Heart right ventricle (tissue), 16 donors: ENCODE measurements around the gene MEF2D. TPM values are rescaled to one million over a fixed set of nuclear protein-coding genes. Genes with fewer than 3 reads are reported as not detected.

Experiments
- ATAC-seq, 8 donors: fragments of 200-7000 bp; cut with Tn5 transposase; one replicate each; pipeline ENCODE4 v1.9.1; 2020; ENCODE audit warnings: mild to moderate bottlenecking in 8 of 8, moderate library complexity in 8 of 8, moderate number of reproducible peaks in 1 of 8
- DNase-seq, 2 donors: peaks; one replicate each; pipeline ENCODE4 v3.0.0-alpha.2; 2020
- H3K27ac ChIP-seq, 10 donors: fragments of 200-600 bp; sonication (generic) in 2 of 10; one replicate each; pipeline versions ENCODE4 v1.5.0 to v1.8.0; 2020 to 2022; ENCODE audit warnings: mild to moderate bottlenecking in 3 of 10
- H3K27me3 ChIP-seq, 7 donors: fragments of 200-600 bp; one replicate each; pipeline ENCODE4 v1.8.0; 2021 to 2022; ENCODE audit warnings: mild to moderate bottlenecking in 2 of 7
- H3K36me3 ChIP-seq, 9 donors: fragments of 200-600 bp; sonication (generic) in 1 of 9; one replicate each; pipeline versions ENCODE4 v1.5.0 to v1.8.0; 2020 to 2022; ENCODE audit warnings: mild to moderate bottlenecking in 2 of 9
- H3K4me1 ChIP-seq, 9 donors: fragments of 200-600 bp; sonication (generic) in 1 of 9; one replicate each; pipeline versions ENCODE4 v1.5.0 to v1.8.0; 2020 to 2022; ENCODE audit warnings: mild to moderate bottlenecking in 4 of 9
- H3K4me3 ChIP-seq, 10 donors: fragments of 200-600 bp; sonication (generic) in 2 of 10; one replicate each; pipeline versions ENCODE4 v1.5.0 to v1.8.0; 2020 to 2022; ENCODE audit warnings: mild to moderate bottlenecking in 7 of 10, moderate library complexity in 2 of 10
- H3K9me3 ChIP-seq, 11 donors: fragments of 200-600 bp in 10 of 11; sonication (generic) in 2 of 11; one replicate each; pipeline versions ENCODE4 v1.5.0 to v1.8.0; 2013 to 2022; ENCODE audit warnings: mild to moderate bottlenecking in 2 of 11, control low read depth in 1 of 11, moderate library complexity in 1 of 11
- CTCF ChIP-seq, 9 donors: fragments of 200-600 bp; sonication (generic) in 2 of 9; IDR thresholded peaks; one replicate each; pipeline versions ENCODE4 v1.5.0 to v1.8.0; 2021 to 2022; ENCODE audit warnings: antibody characterized with exemption in 9 of 9, mild to moderate bottlenecking in 5 of 9, moderate library complexity in 1 of 9
- WGBS, 2 donors: extraction: QIAGEN DNeasy Blood & Tissue Kit; methylation state at CpG; one replicate each; pipeline ENCODE4 v1.1.7; 2013; ENCODE audit warnings: inconsistent platforms in 1 of 2; 5-methylcytosine and 5-hydroxymethylcytosine counted together
- intact Hi-C, 10 donors: fragments of 100-400 bp; cut with DNase I; formaldehyde crosslinking; loops; one replicate each; pipeline versions ENCODE4 v1.11.1 to v1.14.2; 2022
- polyA plus RNA-seq, 2 donors: library from polyadenylated mRNA; stranded (reverse); fragments of 200-250 nt; gene quantifications; one replicate each; pipeline ENCODE4 v1.2.3, GENCODE V29; 2013
- total RNA-seq, 10 donors: library from RNA; stranded (reverse); fragmentation: NEBNext Ultra II Directional in 3 of 10; extraction: Animal tissue kit (Norgen Biotek cat#: 25700) in 3 of 10; gene quantifications; one replicate each; pipeline versions ENCODE4 v1.2.1 to v1.2.4, GENCODE V29; 2021 to 2023
- donor health status: Arrhythmogenic right ventricular cardiomyopathy.
- donor health status: ischemic (EF 13 %, LVEDD 7.1; RV severe dilation, severe dysfunction).
- donor health status: healthy with polysubstance abuse.
- donor health status: DM: no; HTN: yes; CAD: no.
- donor health status: DM: no; HTN: no; CAD: no.
- donor health status: ischemic (EF 25% LVEDD 6.9; RV normal size, moderate dysfunction).
- donor health status: ischemic (EF 25% LVEDD 5.7; RV mildly dilated, moderate dysfunction).
- donor health status: healthy.
- donor health status: DM: yes; HTN: yes; CAD: no.
- donor health status: Ischemic cardiomyopathy.
- donor health status: ischemic (EF 35%, LVEDD 5.7; RV mildly dilated, moderate dysfunction).
- donor health status: nonischemic (EF 11% LVEDD 7.7; RV severe dilation, severe dysfunction).
- donor health status: DM: yes; HTN: yes; CAD: no.
- donor health status: PGD.
- donor health status: ischemic (EF 29% LVEDD 5.4; RV normal size, mild dysfunction).
- donor health status: nonischemic (EF 23%, LVEDD 6.1; RV moderate dilation, normal function).

The MEF2D gene
- total and polyA plus RNA-seq, 12 donors = 31.6 to 127 (median 94.9) TPM

- no peak for ATAC-seq
- Histone ChIP-seq H3K4me1 (peaks cover 0 to 18% (median 14%) of the 10 kb centered on the region in 9 donors), H3K9me3 (no peaks in the 10 kb centered on the region), H3K27me3 (peaks cover 54 to 100% (median 100%) of the 10 kb centered on the region in 7 donors), H3K27ac (no peak overlapping the region), H3K36me3 (no peaks in the 10 kb centered on the region), H3K4me3 (no peak overlapping the region)
- intact Hi-C loops = no loop called here
- no peak for DNase-seq
- WGBS, 2 donors = 27 to 29% methylated on average over 19 of the region's 19 CpGs
- no peak for TF ChIP-seq CTCF (IDR thresholded peaks at IDR 0.05)
These were observed 63.3 kb downstream of the MEF2D start for GRCh38 chr1:156437037-156437867.

GRCh38 chr1:156436141-156437036, 64.2 kb downstream of the MEF2D start:
- peaks cover 0 to 18% (median 14%) of the 10 kb centered on the region in 9 donors for H3K4me1 ChIP-seq
- no peaks in the 10 kb centered on the region for H3K36me3 ChIP-seq
- no peaks in the 10 kb centered on the region for H3K9me3 ChIP-seq
- peak overlapping the region in 9 of 10 donors; percentile 25 to 51 (median 44) for H3K4me3 ChIP-seq
- TF ChIP-seq CTCF (IDR thresholded peaks at IDR 0.05) = no peak
- ATAC-seq (peak in 3 of 8 donors; percentile 35 to 49 (median 42)), DNase-seq (no peak)
- no peak overlapping the region for H3K27ac ChIP-seq
- intact Hi-C loops = no loop called here
- peaks cover 54 to 100% (median 100%) of the 10 kb centered on the region in 7 donors for H3K27me3 ChIP-seq
- 1 to 2% methylated on average over 73 to 77 of the region's 77 CpGs for WGBS, 2 donors

GRCh38 chr1:156435545-156436140, 64.9 kb downstream of the MEF2D start:
- Histone ChIP-seq H3K4me3 (peak overlapping the region in 9 of 10 donors; percentile 25 to 51 (median 44)), H3K36me3 (no peaks in the 10 kb centered on the region), H3K27me3 (peaks cover 47 to 100% (median 100%) of the 10 kb centered on the region in 7 donors), H3K27ac (no peak overlapping the region), H3K9me3 (no peaks in the 10 kb centered on the region), H3K4me1 (peaks cover 0 to 18% (median 14%) of the 10 kb centered on the region in 9 donors)
- DNase-seq (no peak), ATAC-seq (no peak)
- TF ChIP-seq CTCF (IDR thresholded peaks at IDR 0.05) = no peak
- 5 to 6% methylated on average over 56 to 59 of the region's 59 CpGs for WGBS, 2 donors
- intact Hi-C loops = no loop called here
